GM19455 (cell line): Measurements from ENCODE around the gene RABAC1.

Experiments
- ATAC-seq: cut with Tn5 transposase; IDR thresholded peaks from one replicate; pipeline ENCODE4 v1.9.1; 2021; ENCODE audit not compliant: unreplicated experiment

Gene RABAC1

DNA sequence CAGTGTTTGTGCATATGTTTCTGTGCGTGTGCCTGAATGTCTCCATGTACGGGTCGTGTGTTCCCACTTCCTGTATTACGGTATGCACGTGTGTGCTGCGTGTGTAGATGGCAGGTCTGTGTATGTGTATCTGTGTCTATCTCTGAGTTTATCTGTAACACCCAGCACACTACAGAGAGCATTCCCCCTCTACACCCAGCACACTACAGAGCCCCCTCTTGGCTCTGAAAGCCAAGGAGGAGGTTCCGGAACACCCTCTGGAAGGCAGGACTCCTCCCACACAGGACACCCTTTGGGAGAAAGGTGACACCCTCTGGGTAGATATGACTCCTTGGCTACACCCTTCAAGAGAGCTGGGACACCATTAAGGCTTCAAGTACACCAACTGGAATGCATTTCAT lies 28.8 kb downstream of the RABAC1 start:
- ATAC-seq = no peak

DNA sequence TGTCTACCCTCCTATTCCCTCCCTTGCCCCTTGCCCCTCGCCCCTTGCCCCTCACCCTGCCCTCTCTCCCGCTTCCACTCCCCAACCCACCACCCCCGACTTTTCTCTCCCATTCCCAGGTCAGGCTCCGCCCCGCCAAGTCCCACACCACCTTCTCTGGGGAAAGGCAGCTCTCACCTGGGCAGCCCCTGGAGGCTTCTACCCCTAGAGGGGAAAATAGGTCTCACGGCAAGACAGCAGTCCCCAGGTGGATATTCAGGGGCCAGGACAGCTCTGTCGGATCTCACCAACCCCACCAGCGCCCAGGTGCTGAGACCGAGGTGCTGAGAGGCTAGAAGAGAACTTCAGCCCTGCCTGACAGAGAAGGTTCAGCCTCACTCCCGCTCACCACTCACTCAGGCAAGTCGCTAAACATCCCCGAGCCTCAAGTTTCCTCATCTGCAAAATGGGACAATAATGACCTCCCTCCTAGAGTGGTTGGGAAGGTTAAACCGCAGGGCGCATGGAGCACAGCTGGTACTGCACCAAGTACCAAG lies 29.5 kb downstream of the RABAC1 start:
- ATAC-seq = no peak

- ATAC-seq = no peak
Observed at GRCh38 chr19:41928754-41929535, 30.2 kb downstream of the RABAC1 start.

- no peak for ATAC-seq
Observed at GRCh38 chr19:41928221-41928683, 30.9 kb downstream of the RABAC1 start, which contains the start of gene ERFL. Gene ERFL, minus strand, starts transcription at chr19:41928449. Its CDS starts 15,530 bp downstream, at chr19:41912919.

GRCh38 chr19:41927497-41928192 lies 31.5 kb downstream of the RABAC1 start:
- no peak for ATAC-seq

GRCh38 chr19:41926763-41927496 lies 32.2 kb downstream of the RABAC1 start:
- no peak for ATAC-seq

- ATAC-seq = no peak
Observed at GRCh38 chr19:41926028-41926762, 32.9 kb downstream of the RABAC1 start.

- no peak for ATAC-seq
Observed at GRCh38 chr19:41925208-41926003, 33.7 kb downstream of the RABAC1 start.

- no peak for ATAC-seq
Observed at GRCh38 chr19:41924151-41925145, 34.7 kb downstream of the RABAC1 start.

DNA sequence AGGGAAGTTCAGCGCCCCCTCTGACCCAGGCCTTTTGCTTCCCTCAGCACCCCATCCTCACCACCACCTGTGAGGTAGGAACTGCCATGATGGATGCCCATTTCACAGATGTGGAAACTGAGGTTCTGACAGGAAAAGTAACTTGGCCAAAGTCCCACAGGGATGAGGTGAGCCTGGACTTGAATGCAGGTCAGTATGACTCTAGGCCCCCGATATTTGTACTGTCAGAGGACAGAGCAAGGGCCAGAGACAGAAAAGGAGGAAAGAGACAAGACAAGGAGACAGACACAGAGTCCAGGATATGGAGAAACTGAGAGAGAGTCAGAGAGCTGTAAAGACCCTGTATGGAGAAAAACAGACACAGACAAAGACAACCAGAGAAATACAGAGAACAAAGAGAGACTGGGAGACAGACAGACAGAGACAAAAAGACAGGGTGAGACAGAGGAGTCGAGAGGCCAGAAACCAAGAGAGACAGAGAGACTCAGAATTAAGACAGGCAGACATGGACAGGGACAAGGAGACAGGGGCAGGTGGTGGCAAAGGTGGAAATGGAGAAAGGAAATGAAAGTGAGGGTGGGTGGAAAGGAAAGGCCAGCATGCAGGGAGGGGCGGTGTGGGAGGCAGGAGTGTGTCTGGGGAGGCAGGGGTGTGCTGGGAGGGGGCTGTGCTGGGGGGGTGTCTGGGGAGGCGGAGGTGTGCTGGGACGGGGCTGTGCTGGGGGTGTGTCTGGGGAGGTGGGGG lies 35.9 kb downstream of the RABAC1 start:
- ATAC-seq = no peak

GRCh38 chr19:41922585-41922984 lies 36.5 kb downstream of the RABAC1 start:
- no peak for ATAC-seq

DNA sequence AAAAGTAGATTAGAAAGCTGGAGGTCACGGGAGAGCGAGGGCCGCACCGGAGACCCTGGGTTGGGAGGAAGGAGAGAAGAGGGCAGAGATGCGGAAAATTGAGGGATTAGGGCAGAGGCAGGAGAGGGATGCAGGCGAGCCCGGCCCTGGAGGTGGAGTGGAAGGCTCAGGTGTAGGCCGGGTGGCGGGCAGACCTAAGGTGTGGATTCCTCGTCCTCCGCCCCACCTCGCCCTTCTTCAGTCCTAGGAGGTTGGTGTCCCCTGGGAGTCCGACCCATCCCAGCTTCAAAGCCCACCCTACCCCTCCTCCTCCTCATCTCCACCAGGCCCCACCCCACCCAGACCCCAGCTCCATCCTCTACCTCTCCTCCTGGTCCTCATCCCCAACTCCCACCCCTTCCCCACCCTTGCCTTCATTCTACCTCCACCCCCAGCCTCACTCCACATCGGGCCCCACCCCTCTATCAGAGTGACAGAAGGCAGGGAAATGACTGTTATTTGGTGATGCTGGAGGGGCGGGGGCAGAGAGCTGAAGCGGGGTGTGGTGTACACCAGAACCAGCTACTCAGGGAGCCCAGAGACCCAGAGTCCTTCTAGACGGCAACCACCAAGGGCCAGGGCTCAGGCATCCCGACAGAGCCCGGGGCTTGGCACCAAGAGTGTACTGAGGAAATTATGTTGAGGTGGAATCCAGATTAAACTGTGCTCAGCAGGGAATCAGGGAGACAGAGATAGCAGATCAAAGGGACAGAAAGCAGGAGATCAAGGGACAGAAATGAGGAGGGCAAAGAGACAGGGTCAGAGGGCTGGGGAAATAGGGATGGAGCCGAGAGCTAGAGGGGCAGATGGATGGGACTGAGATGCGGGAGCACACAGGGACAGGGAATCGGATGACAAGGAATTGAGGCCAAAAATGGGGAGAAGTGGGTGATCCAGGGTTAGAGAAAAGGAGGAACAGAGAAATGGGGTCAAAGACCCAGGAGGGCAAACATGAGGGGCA lies 37.2 kb downstream of the RABAC1 start:
- ATAC-seq = no peak

GRCh38 chr19:41920882-41921576 lies 38.1 kb downstream of the RABAC1 start:
- no peak for ATAC-seq

DNA sequence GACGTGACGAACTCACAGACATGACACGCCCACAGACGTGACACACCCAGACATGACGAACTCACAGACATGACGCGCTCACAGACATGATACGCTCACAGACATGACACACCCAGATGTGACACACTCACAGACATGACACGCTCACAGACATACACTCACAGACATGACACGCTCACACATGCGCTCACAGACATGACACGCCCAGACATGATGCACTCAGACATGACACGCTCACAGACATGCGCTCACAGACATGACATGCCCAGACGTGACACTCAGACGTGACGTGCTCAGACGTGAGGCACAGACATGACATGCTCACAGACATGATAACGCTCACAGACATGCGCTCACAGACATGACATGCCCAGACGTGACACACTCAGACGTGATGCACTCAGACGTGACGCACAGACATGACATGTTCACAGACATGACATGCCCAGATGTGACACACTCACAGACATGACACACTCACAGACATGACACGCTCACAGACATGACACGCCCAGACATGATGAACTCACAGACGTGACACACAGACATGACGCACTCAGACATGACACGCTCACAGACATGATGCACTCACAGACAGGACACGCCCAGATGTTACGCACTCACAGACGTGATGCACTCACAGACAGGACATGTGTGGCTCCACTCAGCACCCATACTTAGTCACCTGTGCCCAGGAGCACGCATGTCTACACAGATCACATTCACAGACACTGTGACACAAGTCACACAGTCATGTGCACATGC lies 39.0 kb downstream of the RABAC1 start:
- ATAC-seq = no peak

GRCh38 chr19:41918653-41919244 lies 40.4 kb downstream of the RABAC1 start:
- ATAC-seq = no peak
